Testis (tissue), 3 donors: ENCODE results near the gene CLIC3. TPM values are rescaled to one million over a fixed set of nuclear protein-coding genes. Genes with fewer than 3 reads are reported as not detected.

Source experiments
- DNase-seq: peaks from one replicate; pipeline ENCODE4 v3.0.0-alpha.2; 2019
- H3K27ac ChIP-seq, 2 donors: fragments of 200-600 bp; sonication (generic); one replicate each; pipeline ENCODE4 v1.5.1; 2019
- H3K27me3 ChIP-seq: fragments of 200-600 bp; sonication (generic); one replicate; pipeline ENCODE4 v1.5.1; 2019
- H3K36me3 ChIP-seq: fragments of 200-600 bp; sonication (generic); one replicate; pipeline ENCODE4 v1.5.1; 2017; ENCODE audit warnings: low read depth; ENCODE audit errors: missing control alignments
- H3K4me1 ChIP-seq: fragments of 200-600 bp; sonication (generic); one replicate; pipeline ENCODE4 v1.5.1; 2019
- H3K4me3 ChIP-seq, 2 donors: fragments of 200-600 bp; sonication (generic); one replicate each; pipeline ENCODE4 v1.5.1; 2017 to 2019
- H3K9me3 ChIP-seq: fragments of 200-600 bp; sonication (generic); one replicate; pipeline ENCODE4 v1.5.1; 2017
- CTCF ChIP-seq, 3 experiments: fragments of 450-650 bp in 2 of 3; fragments of 200-600 bp in 1 of 3; sonication (generic) in 1 of 3; IDR thresholded peaks; one replicate each; pipeline ENCODE4 v1.5.1; 2016 to 2019; ENCODE audit warnings: antibody characterized with exemption in 3 of 3, mild to moderate bottlenecking in 2 of 3, moderate library complexity in 1 of 3
- POLR2A ChIP-seq: fragments of 450-650 bp; IDR thresholded peaks from one replicate; pipeline ENCODE4 v1.6.1; 2017; ENCODE audit warnings: antibody characterized with exemption, mild to moderate bottlenecking, moderate library complexity
- whole genome bisulfite sequencing, 2 donors: methylation state at CpG; one replicate each; pipeline ENCODE4 v1.1.5; 2018; 5-methylcytosine and 5-hydroxymethylcytosine counted together
- intact Hi-C: fragments of 100-400 bp; cut with DNase I; formaldehyde crosslinking; loops from one replicate; pipeline ENCODE4 v1.15.1; 2023; ENCODE audit warnings: low total_unique reads
- polyA plus RNA-seq: library from polyadenylated mRNA; stranded (reverse); fragments of 350-450 nt; fragmentation: Illumina TruSeq; extraction: RNeasy Lipid Tissue Mini Kit (QIAGEN cat#74804); gene quantifications from one replicate; pipeline ENCODE4 v1.2.3, GENCODE V29; 2014; ENCODE audit warnings: low read depth, low replicate concordance; ENCODE audit not compliant: insufficient read depth
- total RNA-seq, 2 donors: library from RNA; depleted of rRNA; stranded (reverse); fragments of >200 nt; gene quantifications; one replicate each; pipeline ENCODE4 v1.2.3, GENCODE V29; 2016

The CLIC3 gene
- total and polyA plus RNA-seq, 3 donors from 2014 or later, result 1.8 to 2.8 (median 1.9) TPM

- no peak for DNase-seq
- Histone ChIP-seq H3K4me1 (peaks cover 33% of the 10 kb centered on the region), H3K36me3 (no peaks in the 10 kb centered on the region), H3K9me3 (no peaks in the 10 kb centered on the region), H3K4me3 (no peak within 1 kb of the TSS), H3K27ac (peak within 1 kb of the TSS; percentile 24 to 68), H3K27me3 (no peaks in the 10 kb centered on the region)
- no peak for TF ChIP-seq POLR2A
- TF ChIP-seq CTCF (IDR thresholded peaks at IDR 0.05), result no peak
- intact Hi-C loops, result no loop called here
- WGBS, 2 donors, result 58 to 87% methylated on average over 5 to 18 of the region's 18 CpGs
Observed at GRCh38 chr9:136982232-136983051, 13.9 kb downstream of the CLIC3 start, which contains the start of gene LCNL1. LCNL1 (plus strand) TSS chr9:136982993; CDS start chr9:136983587, 594 bp downstream.

- Histone ChIP-seq H3K4me1 (peaks cover 38% of the 10 kb centered on the region), H3K27me3 (no peaks in the 10 kb centered on the region), H3K4me3 (no peak overlapping the region), H3K36me3 (no peaks in the 10 kb centered on the region), H3K9me3 (no peaks in the 10 kb centered on the region), H3K27ac (peak overlapping the region; percentile 24 to 68)
- TF ChIP-seq CTCF (IDR thresholded peaks at IDR 0.05), result no peak
- no peak for TF ChIP-seq POLR2A
- DNase-seq, result peak; percentile 74
- intact Hi-C loops, result no loop called here
- 35 to 51% methylated on average over 13 to 17 of the region's 17 CpGs for WGBS, 2 donors
Observed at GRCh38 chr9:136981588-136982231, 14.7 kb downstream of the CLIC3 start.

- peak overlapping the region in 1 of 2 donors; percentile 67 for H3K4me3 ChIP-seq
- peak overlapping the region in 1 of 2 donors; percentile 77 for H3K27ac ChIP-seq
- no peaks in the 10 kb centered on the region for H3K9me3 ChIP-seq
- DNase-seq, result no peak
- 64 to 71% methylated on average over 8 to 16 of the region's 16 CpGs for WGBS, 2 donors
- TF ChIP-seq POLR2A (no peak), CTCF (IDR thresholded peaks at IDR 0.05) (no peak)
- H3K27me3 ChIP-seq, result no peaks in the 10 kb centered on the region
- intact Hi-C loops, result no loop called here
- H3K4me1 ChIP-seq, result peaks cover 44% of the 10 kb centered on the region
- H3K36me3 ChIP-seq, result no peaks in the 10 kb centered on the region
Observed at GRCh38 chr9:136980669-136981478, 15.5 kb downstream of the CLIC3 start.

- DNase-seq, result no peak
- no peaks in the 10 kb centered on the region for H3K9me3 ChIP-seq
- H3K36me3 ChIP-seq, result no peaks in the 10 kb centered on the region
- peaks cover 44% of the 10 kb centered on the region for H3K4me1 ChIP-seq
- peak overlapping the region; percentile 53 to 67 for H3K4me3 ChIP-seq
- H3K27ac ChIP-seq, result peak overlapping the region in 1 of 2 donors; percentile 77
- intact Hi-C loops, result no loop called here
- no peak for TF ChIP-seq CTCF (IDR thresholded peaks at IDR 0.05)
- no peak for TF ChIP-seq POLR2A
- no peaks in the 10 kb centered on the region for H3K27me3 ChIP-seq
- 55 to 66% methylated on average over 7 to 23 of the region's 26 CpGs for WGBS, 2 donors
Observed at GRCh38 chr9:136979769-136980587, 16.4 kb downstream of the CLIC3 start.
